ENCODE measurements around the gene NANOGP8. TPM values are rescaled to one million over a fixed set of nuclear protein-coding genes. Genes with fewer than 3 reads are reported as not detected.

NANOGP8 gene
- total RNA-seq, 1 experiment from 2014 or later: not detected

- no peak for TF ChIP-seq CTCF (conservative IDR thresholded peaks at IDR 0.05; ENCODE audit: low read depth, low read length)
- no peak for TF ChIP-seq EZH2 (IDR thresholded peaks at IDR 0.05; ENCODE audit: borderline replicate concordance, low read depth, low read length, poor library complexity, severe bottlenecking)
- POLR2A ChIA-PET (ENCODE audit: low non-redundant PET): no interaction called here
Measured at GRCh38 chr15:35102186-35102585, 17.1 kb upstream of the NANOGP8 start.

GRCh38 chr15:35101335-35101734 lies 16.2 kb upstream of the NANOGP8 start:
- no TSS peak for BruUV-seq (replicated peaks)
- TF ChIP-seq EZH2 (IDR thresholded peaks at IDR 0.05; ENCODE audit: borderline replicate concordance, low read depth, low read length, poor library complexity, severe bottlenecking) (no peak), CTCF (conservative IDR thresholded peaks at IDR 0.05; ENCODE audit: low read depth, low read length) (no peak)
- H3K4me3 ChIP-seq (ENCODE audit: low read depth, low read length, poor library complexity, severe bottlenecking): no peak overlapping the region
- ChIA-PET POLR2A (ENCODE audit: low non-redundant PET) (no interaction called here), CTCF (interaction anchor here (0.6 kb wide), 1 partner anchor 671 kb away, joined by 3 read pairs; no protein-coding TSS in a partner anchor)
- DNase-seq (ENCODE audit: low spot score): no peak
- H3K36me3 ChIP-seq (ENCODE audit: insufficient read depth, low read length, poor library complexity, severe bottlenecking): no peaks in the 10 kb centered on the region
- no peak overlapping the region for H3K27ac ChIP-seq (ENCODE audit: low read depth, low read length, poor library complexity, severe bottlenecking)
- no peaks in the 10 kb centered on the region for H3K27me3 ChIP-seq (replicated peaks; ENCODE audit: insufficient read depth, low read depth, low read length, poor library complexity)
- H3K4me1 ChIP-seq (ENCODE audit: insufficient read depth, low read length, poor library complexity, severe bottlenecking): no peaks in the 10 kb centered on the region
- intact Hi-C loops (cut with micrococcal nuclease; ENCODE audit: unreplicated experiment): no loop called here
- H3K9me3 ChIP-seq (ENCODE audit: low read depth, low read length, poor library complexity, severe bottlenecking): no peaks in the 10 kb centered on the region

More at GRCh38 chr15:35102186-35102585, 17.1 kb upstream of the NANOGP8 start:
- Histone ChIP-seq H3K4me3 (ENCODE audit: low read depth, low read length, poor library complexity, severe bottlenecking) (no peak overlapping the region), H3K36me3 (ENCODE audit: insufficient read depth, low read length, poor library complexity, severe bottlenecking) (no peaks in the 10 kb centered on the region), H3K4me1 (ENCODE audit: insufficient read depth, low read length, poor library complexity, severe bottlenecking) (no peaks in the 10 kb centered on the region), H3K9me3 (ENCODE audit: low read depth, low read length, poor library complexity, severe bottlenecking) (no peaks in the 10 kb centered on the region), H3K27me3 (replicated peaks; ENCODE audit: insufficient read depth, low read depth, low read length, poor library complexity) (no peaks in the 10 kb centered on the region), H3K27ac (ENCODE audit: low read depth, low read length, poor library complexity, severe bottlenecking) (no peak overlapping the region)
- no peak for DNase-seq (ENCODE audit: low spot score)
- BruUV-seq (replicated peaks): no TSS peak
- intact Hi-C loops (cut with micrococcal nuclease; ENCODE audit: unreplicated experiment): no loop called here
- CTCF ChIA-PET: no interaction called here

GRCh38 chr15:35098737-35099136 lies 13.6 kb upstream of the NANOGP8 start:
- DNase-seq (ENCODE audit: low spot score): no peak

More at GRCh38 chr15:35098737-35099136, 13.6 kb upstream of the NANOGP8 start:
- H3K4me3 ChIP-seq (ENCODE audit: low read depth, low read length, poor library complexity, severe bottlenecking): no peak overlapping the region
- no TSS peak for BruUV-seq (replicated peaks)
- CTCF ChIA-PET: no interaction called here
- H3K9me3 ChIP-seq (ENCODE audit: low read depth, low read length, poor library complexity, severe bottlenecking): no peaks in the 10 kb centered on the region
- H3K36me3 ChIP-seq (ENCODE audit: insufficient read depth, low read length, poor library complexity, severe bottlenecking): no peaks in the 10 kb centered on the region
- POLR2A ChIA-PET (ENCODE audit: low non-redundant PET): no interaction called here
- no peaks in the 10 kb centered on the region for H3K27me3 ChIP-seq (replicated peaks; ENCODE audit: insufficient read depth, low read depth, low read length, poor library complexity)
- TF ChIP-seq CTCF (conservative IDR thresholded peaks at IDR 0.05; ENCODE audit: low read depth, low read length) (no peak), EZH2 (IDR thresholded peaks at IDR 0.05; ENCODE audit: borderline replicate concordance, low read depth, low read length, poor library complexity, severe bottlenecking) (no peak)
- intact Hi-C loops (cut with micrococcal nuclease; ENCODE audit: unreplicated experiment): no loop called here
- no peaks in the 10 kb centered on the region for H3K4me1 ChIP-seq (ENCODE audit: insufficient read depth, low read length, poor library complexity, severe bottlenecking)
- no peak overlapping the region for H3K27ac ChIP-seq (ENCODE audit: low read depth, low read length, poor library complexity, severe bottlenecking)

All from A673 (cell line).